ENCODE measurements around the gene PIN1.

- TF ChIP-seq EZH2 (IDR thresholded peaks at IDR 0.05; ENCODE audit: borderline replicate concordance, insufficient read depth, low read length, poor library complexity, severe bottlenecking) (no peak), RAD21 (conservative IDR thresholded peaks at IDR 0.05) (no peak), POLR2AphosphoS5 (IDR thresholded peaks at IDR 0.05) (no peak)
- TF ChIP-seq, protein P1, sequence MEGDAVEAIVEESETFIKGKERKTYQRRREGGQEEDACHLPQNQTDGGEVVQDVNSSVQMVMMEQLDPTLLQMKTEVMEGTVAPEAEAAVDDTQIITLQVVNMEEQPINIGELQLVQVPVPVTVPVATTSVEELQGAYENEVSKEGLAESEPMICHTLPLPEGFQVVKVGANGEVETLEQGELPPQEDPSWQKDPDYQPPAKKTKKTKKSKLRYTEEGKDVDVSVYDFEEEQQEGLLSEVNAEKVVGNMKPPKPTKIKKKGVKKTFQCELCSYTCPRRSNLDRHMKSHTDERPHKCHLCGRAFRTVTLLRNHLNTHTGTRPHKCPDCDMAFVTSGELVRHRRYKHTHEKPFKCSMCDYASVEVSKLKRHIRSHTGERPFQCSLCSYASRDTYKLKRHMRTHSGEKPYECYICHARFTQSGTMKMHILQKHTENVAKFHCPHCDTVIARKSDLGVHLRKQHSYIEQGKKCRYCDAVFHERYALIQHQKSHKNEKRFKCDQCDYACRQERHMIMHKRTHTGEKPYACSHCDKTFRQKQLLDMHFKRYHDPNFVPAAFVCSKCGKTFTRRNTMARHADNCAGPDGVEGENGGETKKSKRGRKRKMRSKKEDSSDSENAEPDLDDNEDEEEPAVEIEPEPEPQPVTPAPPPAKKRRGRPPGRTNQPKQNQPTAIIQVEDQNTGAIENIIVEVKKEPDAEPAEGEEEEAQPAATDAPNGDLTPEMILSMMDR (IDR thresholded peaks at IDR 0.05; ENCODE audit: poor library complexity, severe bottlenecking) = no peak
These were observed 48.3 kb upstream of the PIN1 start for GRCh38 chr19:9786819-9787218.
